GM12878 (cell line): ENCODE results near the gene ASCC3. TPM values are rescaled to one million over a fixed set of nuclear protein-coding genes. Genes with fewer than 3 reads are reported as not detected.

Experiments used
- ATAC-seq: fragments of 200-7000 bp; cut with Tn5 transposase; 3 replicates; pipeline ENCODE4 v1.9.1; 2020; ENCODE audit warnings: mild to moderate bottlenecking, moderate library complexity
- BruUV-seq: library from RNA; stranded (reverse); fragments of 400-500 nt; replicated peaks from 2 replicates; lab custom pipeline; 2021; lab: Mats Ljungman, UMichigan
- CTCF ChIA-PET: fragments of 300-600 bp; sonication (Branson Sonifier 250); formaldehyde crosslinking; extraction: SDS; loops from one replicate; lab custom pipeline; 2021; ENCODE audit warnings: inconsistent platforms; lab: Yijun Ruan, JAX
- POLR2A ChIA-PET: fragments of 350-600 bp; formaldehyde crosslinking; extraction: SDS; loops from one replicate; lab custom pipeline; 2021; ENCODE audit warnings: inconsistent platforms; lab: Charles Lee
- RAD21 ChIA-PET: fragments of 300-600 bp; sonication (Branson Sonifier 250); formaldehyde crosslinking; loops from one replicate; lab custom pipeline; 2023; ENCODE audit warnings: antibody characterized with exemption; ENCODE audit not compliant: unreplicated experiment; lab: Charles Lee
- SMC1A ChIA-PET: fragments of 300-600 bp; sonication (Branson Sonifier 250); formaldehyde crosslinking; loops from one replicate; lab custom pipeline; 2023; ENCODE audit not compliant: unreplicated experiment, uncharacterized antibody; lab: Charles Lee
- DNase-seq: peaks from one replicate; pipeline ENCODE4 v3.0.0-alpha.2; 2011; ENCODE audit warnings: low read depth, low spot score
- FAIRE-seq: peaks from 3 replicates; lab custom pipeline; 2011; peaks lifted over from hg19 to GRCh38; lab: Jason Lieb, UNC
- H2AFZ ChIP-seq: 2 replicates; pipeline ENCODE4 v1.6.0; 2011; ENCODE audit warnings: low read depth, low read length, control low read depth; ENCODE audit not compliant: control insufficient read depth
- H3K27ac ChIP-seq: 2 replicates; pipeline ENCODE4 v1.5.1; 2011; ENCODE audit warnings: control low read depth; ENCODE audit not compliant: control insufficient read depth, insufficient read depth
- H3K27me3 ChIP-seq, 2 experiments: replicated peaks in 1 of 2; 2 replicates each; pipeline versions ENCODE4 v1.6.0 to v1.6.1; 2011; ENCODE audit warnings: low read length in 1 of 2; ENCODE audit not compliant: control insufficient read depth in 2 of 2, insufficient read depth in 2 of 2
- H3K36me3 ChIP-seq, 2 experiments: 2 replicates each; pipeline ENCODE4 v1.5.1; 2011; ENCODE audit warnings: low read length in 1 of 2; ENCODE audit not compliant: control insufficient read depth in 2 of 2, insufficient read depth in 2 of 2
- H3K4me1 ChIP-seq: 2 replicates; pipeline ENCODE4 v1.6.1; 2011; ENCODE audit warnings: mild to moderate bottlenecking, low read length, moderate library complexity, mixed read lengths; ENCODE audit not compliant: control insufficient read depth, insufficient read depth
- H3K4me2 ChIP-seq: 2 replicates; pipeline ENCODE4 v1.6.0; 2011; ENCODE audit warnings: control low read depth; ENCODE audit not compliant: control insufficient read depth, insufficient read depth
- H3K4me3 ChIP-seq: fragments of 200-600 bp; sonication (generic); 2 replicates; pipeline ENCODE4 v1.5.1; 2016
- H3K79me2 ChIP-seq: 2 replicates; pipeline ENCODE4 v1.6.0; 2011; ENCODE audit warnings: low read length; ENCODE audit not compliant: control insufficient read depth, insufficient read depth
- H3K9ac ChIP-seq: 2 replicates; pipeline ENCODE4 v1.8.0; 2011; ENCODE audit warnings: low read length, control low read depth, mixed read lengths; ENCODE audit not compliant: control insufficient read depth, insufficient read depth
- H3K9me3 ChIP-seq: replicated peaks from 3 replicates; pipeline ENCODE4 v1.5.1; 2011; ENCODE audit warnings: mild to moderate bottlenecking, low read length; ENCODE audit not compliant: control insufficient read depth, insufficient read depth
- H4K20me1 ChIP-seq: 2 replicates; pipeline ENCODE4 v1.6.0; 2011; ENCODE audit not compliant: control insufficient read depth, insufficient read depth
- CBFB ChIP-seq: IDR thresholded peaks from 2 replicates; pipeline ENCODE4 v1.6.1; 2016; ENCODE audit warnings: antibody characterized with exemption, low read depth
- MEF2B ChIP-seq: fragments of 450-650 bp; IDR thresholded peaks from 2 replicates; pipeline ENCODE4 v1.6.1; 2018; ENCODE audit warnings: mild to moderate bottlenecking, moderate library complexity; ENCODE audit not compliant: partially characterized antibody, poor library complexity, severe bottlenecking
- SRF ChIP-seq, 2 experiments: IDR thresholded peaks; 2 replicates each; pipeline ENCODE4 v1.6.1; 2011; ENCODE audit warnings: low read depth in 2 of 2, low read length in 2 of 2, mild to moderate bottlenecking in 1 of 2, moderate library complexity in 1 of 2
- ZBED1 ChIP-seq: IDR thresholded peaks from 2 replicates; pipeline ENCODE4 v1.6.1; 2016; ENCODE audit warnings: borderline replicate concordance
- ZNF24 ChIP-seq: fragments of 450-650 bp; IDR thresholded peaks from 2 replicates; pipeline ENCODE4 v1.6.1; 2017; ENCODE audit warnings: antibody characterized with exemption, mild to moderate bottlenecking
- WGBS: methylation state at CpG from one replicate; pipeline ENCODE4 v1.1.6; 2016; ENCODE audit warnings: low lambda C conversion rate; ENCODE audit not compliant: insufficient replicate concordance, insufficient coverage; ENCODE audit errors: missing lambda C conversion rate; 5-methylcytosine and 5-hydroxymethylcytosine counted together
- in situ Hi-C: fragments of 300-500 bp; cut with MboI; formaldehyde crosslinking; loops from 9 replicates; pipeline ENCODE4 v1.14.3; 2018; ENCODE audit warnings: mixed read lengths
- intact Hi-C: fragments of 100-400 bp; cut with micrococcal nuclease; formaldehyde crosslinking; loops from one replicate; pipeline ENCODE4 v1.14.2; 2022; ENCODE audit not compliant: unreplicated experiment
- polyA plus RNA-seq, 11 experiments: library from polyadenylated mRNA; depleted of rRNA in 4 of 11; unstranded in 6 of 11; stranded (reverse) in 5 of 11; fragments of >200 nt; fragmentation: Nextera tagmentation in 4 of 11; fragmentation: Illumina TruSeq in 1 of 11; extraction: Ambion mirVana in 4 of 11; extraction: Trizol in 1 of 11; gene quantifications; 1 replicate in 1 of 11; 2 replicates in 10 of 11; pipeline versions ENCODE4 v1.2.1 to v1.2.3, GENCODE V29; 2011 to 2016; ENCODE audit warnings: inconsistent platforms in 2 of 11, missing spikeins in 2 of 11, low read depth in 1 of 11
- total RNA-seq, 4 experiments: library from RNA; depleted of rRNA in 3 of 4; stranded (reverse); fragments of >200 nt in 3 of 4; fragmentation: Illumina TruSeq in 1 of 4; extraction: Trizol in 1 of 4; gene quantifications; 2 replicates each; pipeline versions ENCODE4 v1.2.1 to v1.2.3, GENCODE V29; 2013 to 2021
- TF ChIP-seq, protein P1 (sequence below): IDR thresholded peaks from 2 replicates; pipeline ENCODE4 v1.6.1; 2012; ENCODE audit warnings: low read depth, low read length, improper control_type of control experiment
- TF ChIP-seq, protein P2 (sequence below): fragments of 450-650 bp; IDR thresholded peaks from 2 replicates; pipeline ENCODE4 v1.6.1; 2017; ENCODE audit warnings: low read depth, mild to moderate bottlenecking, moderate library complexity
- TF ChIP-seq, protein P3 (sequence below), 3 experiments: IDR thresholded peaks in 2 of 3; conservative IDR thresholded peaks in 1 of 3; 2 replicates each; pipeline ENCODE4 v1.5.1; 2011; ENCODE audit warnings: low read depth in 3 of 3, low read length in 3 of 3, mild to moderate bottlenecking in 3 of 3, control low read depth in 2 of 3, moderate library complexity in 2 of 3, inconsistent platforms in 1 of 3, mixed read lengths in 1 of 3; ENCODE audit not compliant: control insufficient read depth in 2 of 3, insufficient read depth in 1 of 3; ENCODE audit errors: extremely low read depth in 1 of 3

Gene ASCC3
- total and polyA plus RNA-seq, 10 of the 15 experiments (the other 5 are each of a cell fraction or from before 2014, with no cell fraction given), result 19.9 to 76.2 (median 55.9) TPM

DNA sequence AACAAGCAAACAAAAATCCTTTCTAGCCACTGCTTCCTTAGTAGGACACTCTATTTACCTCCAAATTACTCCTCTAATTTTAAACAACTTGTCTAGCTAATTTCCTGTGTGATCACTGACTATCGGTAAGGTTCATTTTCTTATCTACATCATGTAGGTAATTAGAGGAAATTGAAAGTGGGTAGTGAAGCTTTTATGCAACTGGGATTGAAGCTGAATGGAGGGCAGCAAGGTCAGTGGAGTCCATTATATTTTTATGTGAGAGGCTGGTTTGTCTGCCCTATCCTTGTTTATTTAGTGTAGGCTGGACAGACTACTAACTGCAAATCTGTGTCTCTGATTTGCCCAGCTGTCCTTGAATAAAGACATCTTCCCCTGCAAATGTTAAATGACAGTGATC, 327.9 kb downstream of the ASCC3 start:
- ChIA-PET POLR2A (no interaction called here), SMC1A (interaction anchor here (0.6 to 1.0 kb wide), 2 partner anchors 13 to 100 kb away, joined by 3 to 4 read pairs; no protein-coding TSS in a partner anchor), CTCF (no interaction called here), RAD21 (no interaction called here)
- H3K27me3 ChIP-seq, result no peaks in the 10 kb centered on the region
- no peaks in the 10 kb centered on the region for H4K20me1 ChIP-seq
- H3K4me1 ChIP-seq, result no peaks in the 10 kb centered on the region
- no TSS peak for BruUV-seq
- H3K36me3 ChIP-seq, result 0 out of 4 replicates have a peak, but pooled peaks cover 0 to 2% of the 10 kb centered on the region in 2 experiments
- no peak overlapping the region for H2AFZ ChIP-seq
- DNase-seq (no peak), FAIRE-seq (no peak), ATAC-seq (no peak)
- intact Hi-C loops (no loop called here), in situ Hi-C loops (no loop called here)
- no peak for TF ChIP-seq SRF (IDR thresholded peaks at IDR 0.05; ENCODE audit: low read depth in 2 of 2, low read length in 2 of 2)
- TF ChIP-seq ZBED1, result no peak
- no peak for TF ChIP-seq MEF2B
- no peak for TF ChIP-seq CBFB
- TF ChIP-seq, protein P1, sequence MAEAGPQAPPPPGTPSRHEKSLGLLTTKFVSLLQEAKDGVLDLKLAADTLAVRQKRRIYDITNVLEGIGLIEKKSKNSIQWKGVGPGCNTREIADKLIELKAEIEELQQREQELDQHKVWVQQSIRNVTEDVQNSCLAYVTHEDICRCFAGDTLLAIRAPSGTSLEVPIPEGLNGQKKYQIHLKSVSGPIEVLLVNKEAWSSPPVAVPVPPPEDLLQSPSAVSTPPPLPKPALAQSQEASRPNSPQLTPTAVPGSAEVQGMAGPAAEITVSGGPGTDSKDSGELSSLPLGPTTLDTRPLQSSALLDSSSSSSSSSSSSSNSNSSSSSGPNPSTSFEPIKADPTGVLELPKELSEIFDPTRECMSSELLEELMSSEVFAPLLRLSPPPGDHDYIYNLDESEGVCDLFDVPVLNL, result no peak
- TF ChIP-seq, protein P2, sequence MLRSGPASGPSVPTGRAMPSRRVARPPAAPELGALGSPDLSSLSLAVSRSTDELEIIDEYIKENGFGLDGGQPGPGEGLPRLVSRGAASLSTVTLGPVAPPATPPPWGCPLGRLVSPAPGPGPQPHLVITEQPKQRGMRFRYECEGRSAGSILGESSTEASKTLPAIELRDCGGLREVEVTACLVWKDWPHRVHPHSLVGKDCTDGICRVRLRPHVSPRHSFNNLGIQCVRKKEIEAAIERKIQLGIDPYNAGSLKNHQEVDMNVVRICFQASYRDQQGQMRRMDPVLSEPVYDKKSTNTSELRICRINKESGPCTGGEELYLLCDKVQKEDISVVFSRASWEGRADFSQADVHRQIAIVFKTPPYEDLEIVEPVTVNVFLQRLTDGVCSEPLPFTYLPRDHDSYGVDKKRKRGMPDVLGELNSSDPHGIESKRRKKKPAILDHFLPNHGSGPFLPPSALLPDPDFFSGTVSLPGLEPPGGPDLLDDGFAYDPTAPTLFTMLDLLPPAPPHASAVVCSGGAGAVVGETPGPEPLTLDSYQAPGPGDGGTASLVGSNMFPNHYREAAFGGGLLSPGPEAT, result no peak
- TF ChIP-seq ZNF24, result no peak
- TF ChIP-seq, protein P3, sequence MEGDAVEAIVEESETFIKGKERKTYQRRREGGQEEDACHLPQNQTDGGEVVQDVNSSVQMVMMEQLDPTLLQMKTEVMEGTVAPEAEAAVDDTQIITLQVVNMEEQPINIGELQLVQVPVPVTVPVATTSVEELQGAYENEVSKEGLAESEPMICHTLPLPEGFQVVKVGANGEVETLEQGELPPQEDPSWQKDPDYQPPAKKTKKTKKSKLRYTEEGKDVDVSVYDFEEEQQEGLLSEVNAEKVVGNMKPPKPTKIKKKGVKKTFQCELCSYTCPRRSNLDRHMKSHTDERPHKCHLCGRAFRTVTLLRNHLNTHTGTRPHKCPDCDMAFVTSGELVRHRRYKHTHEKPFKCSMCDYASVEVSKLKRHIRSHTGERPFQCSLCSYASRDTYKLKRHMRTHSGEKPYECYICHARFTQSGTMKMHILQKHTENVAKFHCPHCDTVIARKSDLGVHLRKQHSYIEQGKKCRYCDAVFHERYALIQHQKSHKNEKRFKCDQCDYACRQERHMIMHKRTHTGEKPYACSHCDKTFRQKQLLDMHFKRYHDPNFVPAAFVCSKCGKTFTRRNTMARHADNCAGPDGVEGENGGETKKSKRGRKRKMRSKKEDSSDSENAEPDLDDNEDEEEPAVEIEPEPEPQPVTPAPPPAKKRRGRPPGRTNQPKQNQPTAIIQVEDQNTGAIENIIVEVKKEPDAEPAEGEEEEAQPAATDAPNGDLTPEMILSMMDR (IDR thresholded peaks at IDR 0.05 in 2 of 3, conservative IDR thresholded peaks at IDR 0.05 in 1 of 3; ENCODE audit: control insufficient read depth in 2 of 3, extremely low read depth in 1 of 3, insufficient read depth in 1 of 3, low read depth in 3 of 3, low read length in 3 of 3), result no peak
- H3K9ac ChIP-seq, result no peak overlapping the region
- H3K4me2 ChIP-seq, result no peak overlapping the region
- 41% methylated on average over 1 of the region's 1 CpG for WGBS
- no peaks in the 10 kb centered on the region for H3K9me3 ChIP-seq
- no peaks in the 10 kb centered on the region for H3K79me2 ChIP-seq
- H3K27ac ChIP-seq, result no peak overlapping the region
- no peak overlapping the region for H3K4me3 ChIP-seq
